HepG2 (cell line): ENCODE results near the gene AMHR2. TPM values are rescaled to one million over a fixed set of nuclear protein-coding genes. Genes with fewer than 3 reads are reported as not detected.

Experiments
- DMTF1 ChIP-seq: sonication (generic); formaldehyde crosslinking; IDR thresholded peaks from 2 replicates; pipeline ENCODE4 v1.4.0; 2020; ENCODE audit warnings: mild to moderate bottlenecking, missing genetic modification reagents
- DR1 ChIP-seq: sonication (generic); formaldehyde crosslinking; IDR thresholded peaks from 2 replicates; pipeline ENCODE4 v1.8.0; 2021; ENCODE audit warnings: mild to moderate bottlenecking, missing genetic modification reagents, inconsistent platforms
- ELF4 ChIP-seq: sonication (generic); formaldehyde crosslinking; IDR thresholded peaks from 2 replicates; pipeline ENCODE4 v1.5.0; 2020; ENCODE audit warnings: missing genetic modification reagents, mild to moderate bottlenecking, moderate library complexity, borderline replicate concordance
- ELK4 ChIP-seq: sonication (generic); formaldehyde crosslinking; IDR thresholded peaks from 2 replicates; pipeline ENCODE4 v1.9.0; 2021; ENCODE audit warnings: missing genetic modification reagents, borderline replicate concordance
- EP300 ChIP-seq, 3 experiments: sonication (generic) in 1 of 3; formaldehyde crosslinking in 1 of 3; IDR thresholded peaks; 2 replicates each; pipeline versions ENCODE4 v1.5.1 to v1.6.1; 2011 to 2020; ENCODE audit warnings: low read depth in 2 of 3, low read length in 2 of 3, borderline replicate concordance in 1 of 3, improper control_type of control experiment in 1 of 3, mild to moderate bottlenecking in 1 of 3, missing genetic modification reagents in 1 of 3, moderate library complexity in 1 of 3
- FUBP1 ChIP-seq: sonication (generic); formaldehyde crosslinking; IDR thresholded peaks from 2 replicates; pipeline ENCODE4 v1.5.1; 2020; ENCODE audit warnings: missing genetic modification reagents, mild to moderate bottlenecking, borderline replicate concordance
- HDAC6 ChIP-seq: fragments of 200-600 bp; sonication (generic); IDR thresholded peaks from 2 replicates; pipeline ENCODE4 v1.7.0; 2017; ENCODE audit warnings: mild to moderate bottlenecking, antibody characterized with exemption, low read length, low read depth
- HOXA9 ChIP-seq: sonication (generic); formaldehyde crosslinking; IDR thresholded peaks from 2 replicates; pipeline ENCODE4 v1.8.1; 2022; ENCODE audit warnings: missing genetic modification reagents, mild to moderate bottlenecking, moderate library complexity, borderline replicate concordance
- IRF2 ChIP-seq: IDR thresholded peaks from 2 replicates; pipeline ENCODE4 v1.6.1; 2018; ENCODE audit warnings: missing genetic modification reagents, missing compliant biosample characterization
- KLF12 ChIP-seq: sonication (generic); formaldehyde crosslinking; IDR thresholded peaks from 2 replicates; pipeline ENCODE4 v1.4.0; 2020; ENCODE audit warnings: missing genetic modification reagents, borderline replicate concordance
- POGZ ChIP-seq: sonication (generic); formaldehyde crosslinking; IDR thresholded peaks from 2 replicates; pipeline ENCODE4 v1.4.0; 2020; ENCODE audit warnings: mild to moderate bottlenecking, missing genetic modification reagents
- RARA ChIP-seq: IDR thresholded peaks from 2 replicates; pipeline ENCODE4 v1.6.1; 2016; ENCODE audit warnings: missing genetic modification reagents, missing compliant biosample characterization
- RBM39 ChIP-seq: fragments of 200-400 bp; formaldehyde crosslinking; IDR thresholded peaks from one replicate; pipeline ENCODE4 v1.6.1; 2018; ENCODE audit warnings: antibody characterized with exemption, mild to moderate bottlenecking, low read depth, low read length; ENCODE audit not compliant: poor library complexity, severe bottlenecking
- SIX1 ChIP-seq: sonication (generic); formaldehyde crosslinking; IDR thresholded peaks from 2 replicates; pipeline ENCODE4 v1.4.0; 2020; ENCODE audit warnings: missing genetic modification reagents, borderline replicate concordance
- SOX5 ChIP-seq: IDR thresholded peaks from 2 replicates; pipeline ENCODE4 v1.6.1; 2016; ENCODE audit warnings: borderline replicate concordance
- TERF1 ChIP-seq: sonication (generic); formaldehyde crosslinking; IDR thresholded peaks from 2 replicates; pipeline ENCODE4 v1.8.0; 2022; ENCODE audit warnings: mild to moderate bottlenecking, missing genetic modification reagents, moderate library complexity
- ZBTB8A ChIP-seq: sonication (generic); formaldehyde crosslinking; IDR thresholded peaks from 2 replicates; pipeline ENCODE4 v1.4.0; 2020; ENCODE audit warnings: mild to moderate bottlenecking, low read depth, missing genetic modification reagents, borderline replicate concordance
- ZNF20 ChIP-seq: sonication (generic); formaldehyde crosslinking; IDR thresholded peaks from 2 replicates; pipeline ENCODE4 v1.4.0; 2020; ENCODE audit warnings: mild to moderate bottlenecking, moderate library complexity, missing genetic modification reagents
- ZNF577 ChIP-seq: sonication (generic); formaldehyde crosslinking; IDR thresholded peaks from 2 replicates; pipeline ENCODE4 v1.4.0; 2020; ENCODE audit warnings: mild to moderate bottlenecking, low read depth, missing genetic modification reagents, borderline replicate concordance
- ZNF605 ChIP-seq: sonication (generic); formaldehyde crosslinking; IDR thresholded peaks from 2 replicates; pipeline ENCODE4 v1.8.0; 2022; ENCODE audit warnings: mild to moderate bottlenecking, missing genetic modification reagents
- ZNF614 ChIP-seq: IDR thresholded peaks from 2 replicates; pipeline ENCODE4 v1.6.1; 2018; ENCODE audit warnings: missing biosample characterization, missing genetic modification reagents, inconsistent platforms, borderline replicate concordance
- ZNF678 ChIP-seq: sonication (generic); formaldehyde crosslinking; IDR thresholded peaks from 2 replicates; pipeline ENCODE4 v1.4.0; 2020; ENCODE audit warnings: mild to moderate bottlenecking, missing genetic modification reagents
- ZSCAN12 ChIP-seq: sonication (generic); formaldehyde crosslinking; IDR thresholded peaks from 2 replicates; pipeline ENCODE4 v1.9.0; 2021; ENCODE audit warnings: mild to moderate bottlenecking, missing genetic modification reagents
- polyA plus RNA-seq, 8 experiments: library from polyadenylated mRNA; depleted of rRNA in 3 of 8; stranded (reverse) in 7 of 8; unstranded in 1 of 8; fragments of >200 nt; fragmentation: Illumina TruSeq in 4 of 8; extraction: Trizol in 4 of 8; gene quantifications; 2 replicates each; pipeline versions ENCODE4 v1.2.1 to v1.2.3, GENCODE V29; 2011 to 2016; ENCODE audit warnings: low read depth in 4 of 8, missing spikeins in 1 of 8, mixed read lengths in 1 of 8; ENCODE audit not compliant: insufficient read depth in 1 of 8
- total RNA-seq, 5 experiments: library from RNA; depleted of rRNA; stranded (reverse); fragments of >200 nt; fragmentation: Illumina TruSeq; extraction: Trizol; gene quantifications; 2 replicates each; pipeline ENCODE4 v1.2.3, GENCODE V29; 2016; ENCODE audit warnings: low read depth in 1 of 5

The AMHR2 gene
- total and polyA plus RNA-seq, 2 of the 13 experiments (the other 11 are each of a cell fraction or from before 2014, with no cell fraction given) = 0.24 to 0.58 TPM

GRCh38 chr12:53451661-53452158 is 28.1 kb downstream of the AMHR2 start, which contains the start of gene PCBP2 (continued):
- TF ChIP-seq DMTF1 (CRISPR knock-in tag) = no peak
- TF ChIP-seq HOXA9 (CRISPR knock-in tag) = no peak
- TF ChIP-seq TERF1 (CRISPR knock-in tag) = no peak
- TF ChIP-seq ZNF20 = no peak
- TF ChIP-seq RARA (CRISPR knock-in tag) = peak; percentile 47; the same call in 1 of the 2 replicates
- no peak for TF ChIP-seq ZSCAN12 (CRISPR knock-in tag)
- TF ChIP-seq ELK4 = no peak
- TF ChIP-seq ZNF605 (CRISPR knock-in tag) = 0 out of 2 replicates have a peak, but pooled peaks have one; percentile 52
- peak; percentile 71 for TF ChIP-seq KLF12 (CRISPR knock-in tag)
- TF ChIP-seq EP300 (IDR thresholded peaks at IDR 0.05; ENCODE audit: low read depth in 2 of 2, low read length in 2 of 2) = peak; percentile 31 to 42; a peak in 1 of 4 replicates
- TF ChIP-seq EP300 (CRISPR knock-in tag; IDR thresholded peaks at IDR 0.05; ENCODE audit: borderline replicate concordance) = peak; percentile 47; the same call in 1 of the 2 replicates
- TF ChIP-seq ZBTB8A (CRISPR knock-in tag) = no peak
- TF ChIP-seq POGZ (CRISPR knock-in tag) = peak; percentile 88
- TF ChIP-seq IRF2 = peak; percentile 94
- no peak for TF ChIP-seq ZNF678 (CRISPR knock-in tag)
- TF ChIP-seq HDAC6 = no peak
- peak; percentile 18 for TF ChIP-seq RBM39
- TF ChIP-seq FUBP1 (CRISPR knock-in tag) = no peak
- TF ChIP-seq SIX1 (CRISPR knock-in tag) = no peak
- TF ChIP-seq ZNF577 = no peak
- no peak for TF ChIP-seq ELF4 (CRISPR knock-in tag)
- peak; percentile 95 for TF ChIP-seq DR1 (CRISPR knock-in tag)
- peak; percentile 62; the same call in 1 of the 2 replicates for TF ChIP-seq ZNF614
- peak; percentile 71; the same call in 1 of the 2 replicates for TF ChIP-seq SOX5
